K562 (cell line): ENCODE data around the gene SMG9. TPM values are rescaled to one million over a fixed set of nuclear protein-coding genes. Genes with fewer than 3 reads are reported as not detected.

Source experiments
- BRD9 ChIP-seq: fragments of 450-650 bp; IDR thresholded peaks from 2 replicates; pipeline ENCODE4 v1.6.1; 2018; ENCODE audit warnings: low read depth; ENCODE audit not compliant: partially characterized antibody
- FOXM1 ChIP-seq, 2 experiments: fragments of 450-650 bp in 1 of 2; sonication (generic) in 1 of 2; formaldehyde crosslinking in 1 of 2; IDR thresholded peaks; 2 replicates each; pipeline versions ENCODE4 v1.6.1 to v1.9.0; 2017 to 2022; ENCODE audit warnings: low read depth in 2 of 2, mild to moderate bottlenecking in 2 of 2, missing genetic modification reagents in 1 of 2, moderate library complexity in 1 of 2
- GABPB1 ChIP-seq: sonication (generic); formaldehyde crosslinking; IDR thresholded peaks from 2 replicates; pipeline ENCODE4 v1.8.0; 2022; ENCODE audit warnings: mild to moderate bottlenecking, missing genetic modification reagents
- HIVEP1 ChIP-seq: fragments of 250-450 bp; sonication (Bioruptor Pico); IDR thresholded peaks from 2 replicates; pipeline ENCODE4 v1.4.0; 2020; ENCODE audit warnings: mild to moderate bottlenecking
- HMG20A ChIP-seq: fragments of 450-650 bp; formaldehyde crosslinking; conservative IDR thresholded peaks from 2 replicates; pipeline ENCODE4 v1.4.0; 2020; ENCODE audit warnings: mild to moderate bottlenecking, mixed read lengths
- LCOR ChIP-seq: sonication (generic); formaldehyde crosslinking; IDR thresholded peaks from 2 replicates; pipeline ENCODE4 v1.8.0; 2022; ENCODE audit warnings: mild to moderate bottlenecking, missing genetic modification reagents
- MTA1 ChIP-seq: fragments of 450-650 bp; IDR thresholded peaks from 2 replicates; pipeline ENCODE4 v1.6.1; 2017; ENCODE audit warnings: borderline replicate concordance
- MTF1 ChIP-seq: fragments of 250-450 bp; sonication (Bioruptor Pico); IDR thresholded peaks from 2 replicates; pipeline ENCODE4 v1.9.0; 2021; ENCODE audit warnings: moderate library complexity, mild to moderate bottlenecking, inconsistent platforms, borderline replicate concordance
- NCOR1 ChIP-seq: fragments of 450-650 bp; IDR thresholded peaks from 2 replicates; pipeline ENCODE4 v1.6.1; 2016; ENCODE audit warnings: mild to moderate bottlenecking, moderate library complexity
- PHF20 ChIP-seq: fragments of 450-650 bp; IDR thresholded peaks from 2 replicates; pipeline ENCODE4 v1.6.1; 2018; ENCODE audit not compliant: partially characterized antibody
- RBM39 ChIP-seq: fragments of 200-400 bp; formaldehyde crosslinking; optimal IDR thresholded peaks from 2 replicates; pipeline ENCODE3; 2018; ENCODE audit warnings: low read depth, low read length
- TAF1 ChIP-seq: IDR thresholded peaks from 2 replicates; pipeline ENCODE4 v1.6.1; 2011; ENCODE audit warnings: mild to moderate bottlenecking, low read length, moderate library complexity; ENCODE audit not compliant: insufficient read depth, control insufficient read depth, severe bottlenecking; ENCODE audit errors: extremely low read depth
- TFAM ChIP-seq: fragments of 250-450 bp; sonication (Bioruptor Pico); conservative IDR thresholded peaks from 2 replicates; pipeline ENCODE4 v1.5.0; 2021; ENCODE audit warnings: mild to moderate bottlenecking, moderate library complexity
- U2AF1 ChIP-seq: fragments of 200-400 bp; formaldehyde crosslinking; optimal IDR thresholded peaks from 2 replicates; pipeline ENCODE3; 2017; ENCODE audit warnings: mild to moderate bottlenecking, low read depth, low read length, moderate library complexity
- ZBTB17 ChIP-seq: fragments of 450-650 bp; formaldehyde crosslinking; IDR thresholded peaks from 2 replicates; pipeline ENCODE4 v1.4.0; 2020; ENCODE audit warnings: mild to moderate bottlenecking
- ZBTB5 ChIP-seq: fragments of 450-650 bp; IDR thresholded peaks from 2 replicates; pipeline ENCODE4 v1.6.1; 2017; ENCODE audit warnings: antibody characterized with exemption
- ZMIZ1 ChIP-seq, 2 experiments: fragments of 150-350 bp in 1 of 2; IDR thresholded peaks; 2 replicates each; pipeline ENCODE4 v1.6.1; 2012 to 2016; ENCODE audit warnings: low read depth in 2 of 2, low read length in 2 of 2, mild to moderate bottlenecking in 1 of 2, moderate library complexity in 1 of 2
- ZNF217 ChIP-seq: sonication (generic); formaldehyde crosslinking; IDR thresholded peaks from 2 replicates; pipeline ENCODE4 v1.8.0; 2022; ENCODE audit warnings: mild to moderate bottlenecking, missing genetic modification reagents
- ZNF324 ChIP-seq: fragments of 250-450 bp; sonication (Bioruptor Pico); IDR thresholded peaks from 2 replicates; pipeline ENCODE4 v1.4.0; 2020; ENCODE audit warnings: mild to moderate bottlenecking
- ZNF431 ChIP-seq: sonication (generic); formaldehyde crosslinking; IDR thresholded peaks from 2 replicates; pipeline ENCODE4 v1.8.0; 2022; ENCODE audit warnings: mild to moderate bottlenecking, missing genetic modification reagents
- ZNF785 ChIP-seq: fragments of 250-450 bp; sonication (Bioruptor Pico); IDR thresholded peaks from 2 replicates; pipeline ENCODE4 v1.4.0; 2020; ENCODE audit warnings: mild to moderate bottlenecking
- polyA plus RNA-seq, 8 experiments: library from polyadenylated mRNA; depleted of rRNA in 4 of 8; stranded (reverse) in 5 of 8; unstranded in 3 of 8; fragments of >200 nt; fragmentation: Nextera tagmentation in 2 of 8; fragmentation: Illumina TruSeq in 1 of 8; extraction: Ambion mirVana in 2 of 8; extraction: Trizol in 1 of 8; gene quantifications; 2 replicates each; pipeline versions ENCODE4 v1.2.1 to v1.2.3, GENCODE V29; 2011 to 2014; ENCODE audit warnings: inconsistent platforms in 1 of 8, missing spikeins in 1 of 8
- total RNA-seq, 7 experiments: library from RNA; depleted of rRNA in 6 of 7; stranded (reverse); fragments of >200 nt in 6 of 7; fragmentation: Illumina TruSeq in 2 of 7; extraction: Trizol in 2 of 7; gene quantifications; 2 replicates each; pipeline versions ENCODE4 v1.2.1 to v1.2.3, GENCODE V29; 2011 to 2021; ENCODE audit warnings: low replicate concordance in 1 of 7

Gene SMG9
- total and polyA plus RNA-seq, 9 of the 15 experiments (the other 6 are each of a cell fraction or from before 2014, with no cell fraction given), result 1.7 to 79.7 (median 40.2) TPM

GRCh38 chr19:43789029-43789428, 34.3 kb upstream of the SMG9 start (continued):
- TF ChIP-seq ZBTB5, result no peak
- no peak for TF ChIP-seq TAF1
- TF ChIP-seq ZNF324 (CRISPR knock-in tag), result no peak
- no peak for TF ChIP-seq NCOR1
- no peak for TF ChIP-seq TFAM (CRISPR knock-in tag)
- no peak for TF ChIP-seq ZBTB17 (CRISPR knock-in tag)
- TF ChIP-seq MTA1, result no peak
- no peak for TF ChIP-seq ZNF431
- no peak for TF ChIP-seq ZNF785
- TF ChIP-seq FOXM1 (IDR thresholded peaks at IDR 0.05; ENCODE audit: low read depth), result no peak
- TF ChIP-seq FOXM1 (CRISPR knock-in tag; IDR thresholded peaks at IDR 0.05; ENCODE audit: low read depth), result no peak
- TF ChIP-seq LCOR (CRISPR knock-in tag), result peak; percentile 95
- no peak for TF ChIP-seq RBM39
- TF ChIP-seq ZNF217 (CRISPR knock-in tag), result no peak
- no peak for TF ChIP-seq BRD9
- TF ChIP-seq HMG20A (CRISPR knock-in tag), result no peak
- TF ChIP-seq HIVEP1, result 0 out of 2 replicates have a peak, but pooled peaks have one; percentile 14
- no peak for TF ChIP-seq U2AF1
- TF ChIP-seq MTF1 (CRISPR knock-in tag), result no peak
- peak; percentile 84 for TF ChIP-seq GABPB1
- no peak for TF ChIP-seq ZMIZ1 (IDR thresholded peaks at IDR 0.05; ENCODE audit: low read depth in 2 of 2, low read length in 2 of 2)
- no peak for TF ChIP-seq PHF20
